Stimulated activated CD8-positive, alpha-beta memory T cell treated with anti-CD3 and anti-CD28 coated beads, Interleukin-15, amount 100 ng/mL, for 48 hours (primary cell): ENCODE measurements around the gene IMPA2.
"Not testable (repeated sequence)": the region's sequence is repeated elsewhere in the genome, so short reads cannot be mapped to it uniquely, and the experiment has no call there.

ENCODE experiments used
- DNase-seq, 2 donors: peaks; one replicate each; pipeline ENCODE4 v3.0.0-alpha.2; 2020; ENCODE audit warnings: low read depth in 2 of 2

Gene IMPA2

GRCh38 chr18:11981192-11981542 lies at the start of gene IMPA2:
TSS of gene IMPA2 (plus strand) at chr18:11981507. CDS start at chr18:11981670, 163 bp downstream.
- DNase-seq, result no peak

DNA sequence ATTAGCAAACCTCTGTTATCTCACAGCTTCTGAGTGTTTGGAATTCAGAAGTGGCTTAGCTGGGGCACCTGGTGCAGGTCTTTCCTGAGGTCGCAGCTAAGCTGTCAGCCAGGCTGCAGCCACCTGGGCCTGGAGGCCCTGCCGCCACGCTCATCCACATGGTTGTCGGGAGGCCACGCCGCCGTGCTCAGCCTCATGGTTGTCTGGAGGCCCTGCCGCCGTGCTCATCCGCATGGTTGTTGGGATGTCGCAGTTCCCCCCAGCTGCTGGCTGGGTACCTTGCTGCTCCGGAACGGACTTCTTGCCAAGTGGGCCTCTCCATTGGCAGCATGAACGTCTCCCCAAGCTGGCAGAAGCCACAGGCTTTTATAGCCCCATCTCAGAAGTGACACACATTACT lies 48.9 kb upstream of the IMPA2 start:
- DNase-seq, result no peak

- peak; percentile 33 to 37 for DNase-seq
These were observed 43.3 kb upstream of the IMPA2 start for GRCh38 chr18:11937874-11938478.

GRCh38 chr18:11940956-11941355 lies 40.4 kb upstream of the IMPA2 start:
- no peak for DNase-seq

DNA sequence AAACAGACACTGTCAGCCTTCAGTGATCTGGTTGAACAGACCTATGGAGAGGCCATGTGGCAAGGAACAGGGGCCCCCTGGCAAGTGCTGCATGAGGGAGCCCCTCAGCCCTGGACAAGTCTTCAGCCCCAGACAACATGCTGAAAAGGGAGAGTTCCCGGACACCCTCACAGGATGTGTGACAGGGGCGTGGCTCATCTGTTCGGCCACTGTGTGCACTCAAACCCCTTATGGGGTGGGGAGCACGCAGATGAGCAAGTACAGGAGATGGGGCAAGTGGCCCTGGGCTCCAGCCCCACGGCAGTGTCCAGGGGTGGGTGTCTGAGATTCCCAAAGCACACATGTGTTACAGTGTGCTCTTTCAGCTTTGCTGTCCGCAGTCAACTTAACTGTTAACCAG lies 37.8 kb upstream of the IMPA2 start:
- DNase-seq, result no peak

- no peak for DNase-seq
These were observed 37.1 kb upstream of the IMPA2 start for GRCh38 chr18:11944252-11944651.

DNA sequence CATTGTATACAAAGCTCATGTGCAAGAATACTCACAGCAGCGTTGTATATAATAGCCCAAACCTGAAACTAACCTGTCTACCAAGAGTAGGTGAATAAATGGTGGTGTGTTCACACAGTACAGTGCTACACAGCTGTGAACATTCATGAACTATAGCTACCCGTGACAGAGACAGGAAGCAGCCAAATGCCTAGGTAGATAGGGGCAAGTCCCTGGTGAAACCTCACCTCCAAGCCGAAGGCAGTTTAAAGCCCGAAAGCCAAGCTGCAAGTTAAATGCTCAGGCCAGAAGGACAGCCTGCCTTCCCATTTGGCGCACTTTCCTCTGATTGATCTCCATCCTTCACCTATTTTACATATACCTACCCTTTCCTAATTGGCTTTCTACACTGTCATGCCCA lies 36.5 kb upstream of the IMPA2 start:
- no peak for DNase-seq

DNA sequence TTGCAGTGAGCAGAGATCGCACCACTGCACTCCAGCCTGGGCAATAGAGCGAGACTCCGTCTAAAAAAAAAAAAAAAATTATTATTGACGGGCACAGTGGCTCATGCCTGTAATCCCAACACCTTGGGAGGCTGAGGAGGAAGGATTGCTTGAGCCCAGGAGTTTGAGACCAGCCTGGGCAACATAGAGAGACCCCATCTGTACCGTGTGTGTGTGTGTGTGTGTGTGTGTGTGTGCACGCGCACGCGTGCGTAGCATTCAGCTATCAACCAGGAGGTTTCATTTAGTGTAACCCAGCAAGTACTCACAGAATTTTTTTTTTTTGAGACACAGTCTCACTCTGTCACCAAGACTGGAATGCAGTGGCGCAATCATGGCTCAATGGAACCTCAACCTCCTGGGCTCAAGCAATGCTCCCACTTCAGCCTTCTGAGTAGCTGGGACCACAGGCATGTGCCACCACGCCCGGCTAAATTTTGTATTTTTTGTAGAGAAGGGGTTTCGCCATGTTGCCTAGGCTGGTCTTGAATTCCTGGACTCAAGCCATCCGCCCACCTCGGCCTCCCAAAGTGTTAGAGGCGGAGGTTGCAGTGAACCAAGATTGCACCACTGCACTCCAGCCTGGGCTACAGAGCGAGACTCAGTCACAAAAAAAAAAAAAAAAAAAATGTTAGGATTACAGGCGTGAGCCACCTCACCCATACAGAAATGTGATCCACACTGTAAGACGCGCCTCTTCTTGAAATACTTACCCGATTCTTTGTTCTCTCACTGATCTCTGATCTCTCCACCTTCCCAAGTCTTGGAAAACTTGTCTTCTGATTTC lies 35.3 kb upstream of the IMPA2 start:
- DNase-seq, result not testable (repeated sequence)

DNA sequence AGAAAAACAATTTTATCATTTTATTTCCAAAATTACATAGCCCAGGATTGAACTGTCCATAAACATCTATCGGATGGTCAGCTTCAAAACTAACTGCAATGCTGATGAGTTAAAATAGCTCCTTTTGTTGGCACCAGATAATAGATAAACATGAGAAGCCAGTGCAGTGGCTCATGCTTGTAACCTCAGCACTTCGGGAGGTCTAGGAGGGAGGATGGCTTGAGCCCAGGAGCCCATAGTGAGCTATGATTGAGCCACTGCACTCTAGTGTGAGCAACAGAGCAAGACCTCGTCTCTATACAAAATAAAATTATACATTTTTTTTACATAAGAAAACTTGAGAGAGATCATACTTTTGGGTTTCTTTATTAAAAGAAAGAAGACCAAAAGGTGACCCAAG lies 34.6 kb upstream of the IMPA2 start:
- no peak for DNase-seq

DNA sequence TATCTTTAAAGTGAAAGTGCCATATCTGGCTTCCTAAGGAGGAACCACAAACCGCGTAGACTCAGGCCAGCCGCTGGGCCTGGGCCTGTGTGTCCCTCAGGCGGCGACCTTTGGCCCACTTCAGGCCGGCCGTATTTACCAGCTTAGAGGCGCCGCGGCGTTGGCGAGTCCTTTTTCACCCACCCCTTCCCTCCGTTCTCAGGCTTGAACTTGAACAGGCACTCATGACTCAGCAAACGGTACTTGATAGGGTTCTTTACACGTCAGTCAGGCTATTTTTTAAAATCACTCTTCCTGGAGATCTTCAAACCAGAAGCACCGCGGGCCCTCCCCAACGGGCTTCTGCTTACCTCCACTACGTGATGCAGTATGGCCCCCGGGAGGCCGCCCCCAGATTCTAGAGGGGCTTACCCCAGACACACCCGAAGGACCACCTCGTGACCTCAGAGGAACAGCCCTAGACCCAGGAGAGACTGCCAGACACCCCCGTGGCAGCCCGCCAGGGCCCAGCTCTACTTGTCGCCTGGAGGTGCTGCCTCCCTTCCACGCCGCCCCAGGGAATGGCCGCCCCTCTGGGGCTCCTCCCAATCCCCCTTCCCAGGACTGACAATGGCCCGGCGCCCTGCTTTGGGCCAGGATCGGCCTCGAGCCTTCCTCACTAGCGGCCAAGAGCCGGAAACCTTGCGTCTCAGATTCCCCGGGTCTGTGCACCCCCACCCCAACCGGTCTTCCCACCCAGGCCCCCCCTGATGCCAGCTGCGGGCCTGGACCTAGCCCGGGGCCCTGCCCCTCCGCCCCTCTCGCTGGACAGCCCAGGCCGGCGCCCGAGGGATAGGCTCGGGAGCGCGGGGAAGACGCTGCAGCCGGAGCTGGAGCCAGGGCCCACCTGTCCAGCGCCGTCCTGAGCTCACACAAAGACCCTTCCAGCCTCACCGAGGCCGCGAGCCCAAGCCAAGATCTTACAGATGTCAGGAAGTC lies 33.8 kb upstream of the IMPA2 start:
- peak; percentile 50 to 52 for DNase-seq

GRCh38 chr18:11948852-11949523 lies 32.3 kb upstream of the IMPA2 start:
- DNase-seq, result no peak

- no peak for DNase-seq
These were observed 30.5 kb upstream of the IMPA2 start for GRCh38 chr18:11950824-11951223.

DNA sequence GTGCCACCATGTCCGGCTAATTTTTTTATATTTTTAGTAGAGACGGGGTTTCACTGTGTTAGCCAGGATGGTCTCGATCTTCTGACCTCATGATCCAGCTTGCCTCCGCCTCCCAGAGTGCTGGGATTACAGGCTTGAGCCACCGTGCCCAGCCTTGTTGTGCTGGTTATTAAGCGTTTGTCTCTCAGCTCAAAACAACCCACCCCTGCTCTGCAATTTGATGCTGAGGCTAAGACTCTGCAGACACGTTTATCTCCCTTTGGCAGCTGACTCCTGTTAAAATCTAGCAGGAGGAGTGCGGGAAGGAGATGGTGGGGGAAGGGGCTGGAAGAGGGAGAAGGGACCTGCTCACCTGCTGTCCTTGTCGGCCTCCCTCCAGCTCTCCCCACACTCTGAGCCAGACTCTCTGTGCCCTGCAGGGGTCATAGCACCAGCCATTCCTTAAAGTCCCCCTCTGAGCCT lies 29.9 kb upstream of the IMPA2 start:
- no peak for DNase-seq

DNA sequence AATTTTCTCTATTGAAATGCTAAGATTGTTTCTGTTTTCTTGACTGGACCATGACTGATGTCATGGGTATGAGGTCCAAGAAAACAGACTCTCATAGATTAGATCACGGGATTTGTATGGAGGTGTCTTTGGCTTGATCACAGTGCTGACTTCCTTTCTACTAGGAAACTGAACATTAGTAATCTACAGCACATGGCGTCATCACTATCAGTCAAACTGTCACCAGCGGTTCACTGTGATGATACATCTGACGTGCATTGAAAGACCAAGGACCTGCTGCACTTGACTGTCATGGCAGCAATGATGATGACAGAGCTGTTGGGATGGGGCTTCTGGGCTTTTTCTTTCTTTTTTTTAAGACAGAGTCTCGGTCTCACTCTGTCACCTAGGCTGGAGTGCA lies 28.2 kb upstream of the IMPA2 start:
- no peak for DNase-seq

DNA sequence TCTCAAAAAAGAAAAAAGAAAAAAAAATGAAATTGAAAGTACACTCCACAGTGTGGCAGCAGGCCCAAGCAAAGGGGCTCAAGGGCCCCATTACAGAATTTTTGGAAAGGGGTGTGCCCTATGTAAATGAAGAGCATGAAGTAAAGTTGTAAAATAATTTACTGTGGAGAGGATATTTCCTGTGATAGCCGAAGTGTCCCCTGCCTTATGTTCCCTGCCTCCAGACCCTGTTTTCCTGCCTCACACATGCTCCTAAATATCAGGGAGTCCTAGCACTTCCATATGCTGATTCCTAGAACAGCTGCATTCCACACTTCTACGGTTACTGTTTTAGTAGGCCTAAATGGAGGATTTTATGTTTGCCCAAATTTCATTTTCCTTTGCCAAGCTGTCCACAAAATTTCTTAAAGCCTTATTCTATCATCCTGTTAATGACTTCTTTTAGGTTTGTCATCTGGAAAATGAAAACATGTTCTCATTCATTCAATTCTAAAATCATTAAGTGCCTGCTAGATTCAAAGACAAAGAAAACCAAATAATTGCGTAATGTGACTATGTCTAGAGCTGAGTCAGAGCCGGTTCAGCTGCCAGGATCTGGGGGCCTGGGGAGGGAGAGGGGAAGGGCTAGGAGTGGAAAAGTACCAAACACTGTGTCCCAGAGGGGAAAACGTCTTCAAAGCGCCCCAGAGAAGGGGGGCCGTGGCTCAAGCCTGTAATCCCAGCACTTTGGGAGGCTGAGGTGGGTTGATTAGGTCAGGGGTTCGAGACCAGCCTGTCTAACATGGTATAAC lies 25.9 kb upstream of the IMPA2 start:
- no peak for DNase-seq

GRCh38 chr18:11956371-11957308 lies 24.7 kb upstream of the IMPA2 start:
- no peak for DNase-seq

- no peak for DNase-seq
These were observed 23.7 kb upstream of the IMPA2 start for GRCh38 chr18:11957636-11958035.

- not testable (repeated sequence) for DNase-seq
These were observed 21.7 kb upstream of the IMPA2 start for GRCh38 chr18:11959651-11960050.

DNA sequence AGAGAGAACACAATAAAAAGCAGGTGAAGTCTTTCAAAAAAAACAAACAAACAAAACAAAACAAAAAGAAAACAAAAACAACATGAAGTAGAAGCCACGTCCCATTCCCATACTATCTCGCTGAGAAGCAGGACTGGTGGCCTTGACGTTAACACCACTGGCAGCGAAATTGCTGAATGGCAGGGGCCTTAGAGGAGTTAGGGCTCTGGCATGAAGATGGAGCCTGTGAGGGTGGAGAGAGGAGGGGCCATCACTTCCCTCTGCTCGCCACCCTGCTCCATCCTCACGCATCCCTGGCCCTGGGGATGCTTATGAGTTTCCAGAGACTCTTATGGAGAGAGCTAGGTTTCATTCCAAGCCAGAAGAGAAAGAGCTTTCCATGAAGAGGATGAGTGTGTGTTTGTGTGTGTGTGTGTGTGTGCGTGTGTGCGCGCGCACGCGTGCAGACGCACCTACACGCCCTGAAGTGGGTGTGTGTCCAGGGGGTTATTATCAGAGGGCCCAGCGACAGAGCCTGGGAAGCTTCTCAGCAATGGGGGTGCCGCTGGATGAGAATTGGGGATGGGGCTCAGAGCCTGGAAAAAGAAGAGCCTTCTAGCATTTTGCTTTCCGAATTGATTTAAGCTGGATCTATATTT lies 20.4 kb upstream of the IMPA2 start:
- DNase-seq, result no peak
